Thyroid gland (tissue), 4 donors: Measurements from ENCODE around the gene TMEM59L. TPM values are rescaled to one million over a fixed set of nuclear protein-coding genes. Genes with fewer than 3 reads are reported as not detected.

Source experiments
- DNase-seq, 2 donors: peaks; one replicate each; pipeline ENCODE4 v3.0.0-alpha.2; 2019
- H3K27ac ChIP-seq, 3 donors: fragments of 200-600 bp; sonication (generic); 1 replicate in 2 of 3; 2 replicates in 1 of 3; pipeline ENCODE4 v1.5.1; 2016 to 2019; ENCODE audit warnings: mild to moderate bottlenecking in 1 of 3, moderate library complexity in 1 of 3
- H3K27me3 ChIP-seq: fragments of 200-600 bp; sonication (generic); one replicate; pipeline ENCODE4 v1.5.1; 2019
- H3K36me3 ChIP-seq, 2 donors: fragments of 200-600 bp; sonication (generic); one replicate each; pipeline ENCODE4 v1.5.1; 2016 to 2019
- H3K4me1 ChIP-seq, 2 donors: fragments of 200-600 bp; sonication (generic); one replicate each; pipeline ENCODE4 v1.5.1; 2017 to 2019
- H3K4me3 ChIP-seq, 3 donors: fragments of 200-600 bp; sonication (generic); replicated peaks in 1 of 3; 1 replicate in 2 of 3; 2 replicates in 1 of 3; pipeline ENCODE4 v1.5.1; 2016; ENCODE audit warnings: mild to moderate bottlenecking in 1 of 3
- H3K9me3 ChIP-seq: fragments of 200-600 bp; sonication (generic); one replicate; pipeline ENCODE4 v1.5.1; 2017
- POLR2A ChIP-seq, 2 donors: fragments of 450-650 bp; IDR thresholded peaks; one replicate each; pipeline ENCODE4 v1.6.1; 2017; ENCODE audit warnings: antibody characterized with exemption in 2 of 2, mild to moderate bottlenecking in 2 of 2, moderate library complexity in 1 of 2
- WGBS, 2 donors: methylation state at CpG; one replicate each; pipeline ENCODE4 v1.1.5; 2017; 5-methylcytosine and 5-hydroxymethylcytosine counted together
- intact Hi-C: fragments of 100-400 bp; cut with DNase I; formaldehyde crosslinking; loops from one replicate; pipeline ENCODE4 v1.15.1; 2023
- total RNA-seq, 4 donors: library from RNA; depleted of rRNA; stranded (reverse); fragments of >200 nt; gene quantifications; one replicate each; pipeline ENCODE4 v1.2.3, GENCODE V29; 2016
- TF ChIP-seq, protein P1 (sequence below), 6 experiments: fragments of 200-600 bp in 3 of 6; fragments of 450-650 bp in 3 of 6; sonication (generic) in 3 of 6; IDR thresholded peaks; one replicate each; pipeline ENCODE4 v1.5.1; 2016 to 2019; ENCODE audit warnings: antibody characterized with exemption in 6 of 6, mild to moderate bottlenecking in 2 of 6, inconsistent platforms in 1 of 6, moderate library complexity in 1 of 6

The TMEM59L gene
- total RNA-seq, 4 donors from 2014 or later, result 1.3 to 3.1 (median 2.3) TPM

DNA sequence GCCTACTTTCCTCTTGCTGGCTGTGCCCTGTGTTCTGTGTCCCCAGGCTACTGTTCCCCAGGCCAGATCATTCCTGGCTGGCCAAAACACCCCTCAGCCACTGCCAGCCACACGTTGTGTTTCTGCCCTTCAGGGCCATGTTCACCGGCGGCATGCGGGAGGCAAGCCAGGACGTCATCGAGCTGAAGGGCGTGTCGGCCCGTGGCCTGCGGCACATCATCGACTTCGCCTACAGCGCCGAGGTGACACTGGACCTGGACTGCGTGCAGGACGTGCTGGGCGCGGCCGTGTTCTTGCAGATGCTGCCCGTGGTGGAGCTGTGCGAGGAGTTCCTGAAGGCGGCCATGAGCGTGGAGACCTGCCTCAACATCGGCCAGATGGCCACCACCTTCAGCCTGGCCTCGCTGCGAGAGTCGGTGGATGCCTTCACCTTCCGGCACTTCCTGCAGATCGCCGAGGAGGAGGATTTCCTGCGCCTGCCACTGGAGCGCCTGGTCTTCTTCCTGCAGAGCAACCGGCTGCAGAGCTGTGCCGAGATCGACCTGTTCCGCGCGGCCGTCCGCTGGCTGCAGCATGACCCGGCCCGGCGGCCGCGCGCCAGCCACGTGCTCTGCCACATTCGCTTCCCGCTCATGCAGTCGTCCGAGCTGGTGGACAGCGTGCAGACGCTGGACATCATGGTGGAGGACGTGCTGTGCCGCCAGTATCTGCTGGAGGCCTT lies 55.0 kb downstream of the TMEM59L start:
- DNase-seq, result no peak
- WGBS, 2 donors, result 94 to 96% methylated on average over 25 to 40 of the region's 55 CpGs
- no peak overlapping the region for H3K27ac ChIP-seq
- no peaks in the 10 kb centered on the region for H3K9me3 ChIP-seq
- no peak overlapping the region for H3K4me3 ChIP-seq
- no peak for TF ChIP-seq POLR2A (IDR thresholded peaks at IDR 0.05)
- TF ChIP-seq, protein P1, sequence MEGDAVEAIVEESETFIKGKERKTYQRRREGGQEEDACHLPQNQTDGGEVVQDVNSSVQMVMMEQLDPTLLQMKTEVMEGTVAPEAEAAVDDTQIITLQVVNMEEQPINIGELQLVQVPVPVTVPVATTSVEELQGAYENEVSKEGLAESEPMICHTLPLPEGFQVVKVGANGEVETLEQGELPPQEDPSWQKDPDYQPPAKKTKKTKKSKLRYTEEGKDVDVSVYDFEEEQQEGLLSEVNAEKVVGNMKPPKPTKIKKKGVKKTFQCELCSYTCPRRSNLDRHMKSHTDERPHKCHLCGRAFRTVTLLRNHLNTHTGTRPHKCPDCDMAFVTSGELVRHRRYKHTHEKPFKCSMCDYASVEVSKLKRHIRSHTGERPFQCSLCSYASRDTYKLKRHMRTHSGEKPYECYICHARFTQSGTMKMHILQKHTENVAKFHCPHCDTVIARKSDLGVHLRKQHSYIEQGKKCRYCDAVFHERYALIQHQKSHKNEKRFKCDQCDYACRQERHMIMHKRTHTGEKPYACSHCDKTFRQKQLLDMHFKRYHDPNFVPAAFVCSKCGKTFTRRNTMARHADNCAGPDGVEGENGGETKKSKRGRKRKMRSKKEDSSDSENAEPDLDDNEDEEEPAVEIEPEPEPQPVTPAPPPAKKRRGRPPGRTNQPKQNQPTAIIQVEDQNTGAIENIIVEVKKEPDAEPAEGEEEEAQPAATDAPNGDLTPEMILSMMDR (IDR thresholded peaks at IDR 0.05), result no peak
- H3K36me3 ChIP-seq, result peaks cover 22 to 29% of the 10 kb centered on the region in 2 donors
- intact Hi-C loops, result no loop called here
- H3K4me1 ChIP-seq, result peaks cover 4 to 17% of the 10 kb centered on the region in 2 donors
- H3K27me3 ChIP-seq, result no peaks in the 10 kb centered on the region

DNA sequence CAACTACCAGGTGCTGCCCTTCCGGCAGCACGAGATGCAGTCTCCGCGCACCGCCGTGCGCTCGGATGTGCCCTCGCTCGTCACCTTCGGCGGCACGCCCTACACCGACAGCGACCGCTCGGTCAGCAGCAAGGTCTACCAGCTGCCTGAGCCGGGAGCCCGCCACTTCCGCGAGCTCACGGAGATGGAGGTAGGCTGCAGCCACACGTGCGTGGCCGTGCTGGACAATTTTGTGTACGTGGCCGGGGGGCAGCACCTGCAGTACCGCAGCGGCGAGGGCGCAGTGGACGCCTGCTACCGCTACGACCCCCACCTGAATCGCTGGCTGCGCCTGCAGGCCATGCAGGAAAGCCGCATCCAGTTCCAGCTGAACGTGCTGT lies 55.6 kb downstream of the TMEM59L start:
- 88 to 98% methylated on average over 12 to 19 of the region's 38 CpGs for WGBS, 2 donors
- Histone ChIP-seq H3K9me3 (no peaks in the 10 kb centered on the region), H3K4me3 (no peak overlapping the region), H3K27me3 (no peaks in the 10 kb centered on the region), H3K4me1 (peaks cover 4 to 18% of the 10 kb centered on the region in 2 donors), H3K27ac (no peak overlapping the region), H3K36me3 (peaks cover 22 to 29% of the 10 kb centered on the region in 2 donors)
- intact Hi-C loops, result no loop called here
- no peak for DNase-seq
- TF ChIP-seq, protein P1 (IDR thresholded peaks at IDR 0.05), result no peak
- no peak for TF ChIP-seq POLR2A (IDR thresholded peaks at IDR 0.05)

DNA sequence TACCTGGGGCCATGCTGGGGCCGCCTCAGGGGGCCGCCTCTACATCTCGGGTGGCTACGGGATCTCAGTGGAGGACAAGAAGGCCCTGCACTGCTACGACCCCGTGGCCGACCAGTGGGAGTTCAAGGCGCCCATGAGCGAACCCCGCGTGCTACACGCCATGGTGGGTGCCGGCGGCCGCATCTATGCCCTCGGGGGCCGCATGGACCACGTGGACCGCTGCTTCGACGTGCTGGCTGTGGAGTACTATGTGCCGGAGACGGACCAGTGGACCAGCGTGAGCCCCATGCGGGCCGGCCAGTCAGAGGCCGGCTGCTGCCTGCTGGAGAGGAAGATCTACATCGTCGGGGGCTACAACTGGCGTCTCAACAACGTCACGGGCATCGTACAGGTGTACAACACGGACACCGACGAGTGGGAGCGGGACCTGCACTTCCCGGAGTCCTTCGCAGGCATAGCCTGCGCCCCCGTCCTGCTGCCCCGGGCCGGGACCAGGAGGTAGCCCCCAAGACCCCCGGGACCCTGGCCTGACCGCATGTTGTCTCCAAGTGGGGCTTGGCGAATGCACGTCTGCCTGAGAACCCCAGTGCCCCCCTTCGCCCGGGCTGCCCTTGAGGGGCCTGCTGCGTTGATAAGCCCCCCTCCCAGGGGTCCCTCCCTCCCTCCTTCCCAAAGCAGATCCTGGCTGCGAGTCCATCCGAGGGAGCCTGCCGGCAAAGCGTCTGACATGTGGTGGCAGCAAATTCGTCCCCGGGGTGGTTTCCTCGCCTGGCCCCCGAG lies 56.3 kb downstream of the TMEM59L start:
- Histone ChIP-seq H3K4me1 (peaks cover 4 to 18% of the 10 kb centered on the region in 2 donors), H3K9me3 (no peaks in the 10 kb centered on the region), H3K27ac (no peak overlapping the region), H3K27me3 (no peaks in the 10 kb centered on the region), H3K36me3 (peaks cover 22 to 29% of the 10 kb centered on the region in 2 donors), H3K4me3 (no peak overlapping the region)
- intact Hi-C loops, result no loop called here
- DNase-seq, result no peak
- TF ChIP-seq, protein P1 (IDR thresholded peaks at IDR 0.05), result no peak
- no peak for TF ChIP-seq POLR2A (IDR thresholded peaks at IDR 0.05)
- WGBS, 2 donors, result 97 to 98% methylated on average over 24 to 37 of the region's 58 CpGs

DNA sequence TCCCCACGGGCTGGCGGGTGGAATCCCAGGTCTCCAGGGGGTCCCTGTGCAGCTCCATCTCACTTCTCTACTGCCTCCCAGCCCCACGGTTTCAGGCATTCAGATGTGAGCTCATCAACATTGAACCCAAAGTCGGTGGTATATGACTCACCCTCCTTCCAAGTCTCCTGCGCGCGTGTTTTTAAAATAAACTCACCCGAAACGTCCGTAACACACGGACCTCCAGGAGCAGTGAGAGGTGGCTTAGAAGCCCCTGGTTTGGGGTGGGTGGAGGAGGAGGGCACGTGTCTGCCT lies 56.8 kb downstream of the TMEM59L start:
- intact Hi-C loops, result no loop called here
- H3K9me3 ChIP-seq, result no peaks in the 10 kb centered on the region
- H3K4me1 ChIP-seq, result peaks cover 4 to 23% of the 10 kb centered on the region in 2 donors
- no peak for DNase-seq
- 92 to 94% methylated on average over 12 of the region's 12 CpGs for WGBS, 2 donors
- H3K36me3 ChIP-seq, result peaks cover 22 to 29% of the 10 kb centered on the region in 2 donors
- H3K27ac ChIP-seq, result no peak overlapping the region
- H3K27me3 ChIP-seq, result no peaks in the 10 kb centered on the region
- TF ChIP-seq, protein P1 (IDR thresholded peaks at IDR 0.05), result no peak
- no peak for TF ChIP-seq POLR2A (IDR thresholded peaks at IDR 0.05)
- no peak overlapping the region for H3K4me3 ChIP-seq

DNA sequence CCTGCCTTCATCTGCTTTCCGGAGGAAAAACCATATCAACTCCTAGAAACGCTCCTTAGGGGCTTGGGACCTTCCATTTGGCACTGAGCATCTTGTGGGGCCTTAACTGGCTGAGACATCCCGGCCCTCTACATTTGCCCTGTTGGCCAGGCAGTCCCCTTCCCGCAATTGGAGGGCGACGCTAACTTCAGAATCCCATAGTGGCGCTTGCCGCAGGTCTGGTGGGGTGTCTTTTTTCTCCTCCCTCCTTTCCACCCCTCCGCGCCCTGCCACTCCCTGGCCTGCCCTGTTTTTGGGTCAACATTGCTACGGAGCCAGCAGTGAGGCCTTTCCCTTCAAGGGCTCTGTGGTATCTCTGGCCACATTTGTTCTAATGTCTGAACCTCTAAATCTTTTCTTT lies 57.2 kb downstream of the TMEM59L start:
- WGBS, 2 donors, result 91 to 93% methylated on average over 11 of the region's 11 CpGs
- intact Hi-C loops, result loop anchor here (10.0 kb wide), 1 partner anchor 225 kb away; no protein-coding TSS in a partner anchor
- Histone ChIP-seq H3K36me3 (peaks cover 22 to 29% of the 10 kb centered on the region in 2 donors), H3K9me3 (no peaks in the 10 kb centered on the region), H3K4me3 (no peak overlapping the region), H3K4me1 (peaks cover 4 to 27% of the 10 kb centered on the region in 2 donors), H3K27ac (no peak overlapping the region), H3K27me3 (no peaks in the 10 kb centered on the region)
- TF ChIP-seq POLR2A (IDR thresholded peaks at IDR 0.05), result no peak
- TF ChIP-seq, protein P1 (IDR thresholded peaks at IDR 0.05), result no peak
- no peak for DNase-seq
